Measurements from ENCODE around the gene SGCA. TPM values are rescaled to one million over a fixed set of nuclear protein-coding genes. Genes with fewer than 3 reads are reported as not detected.

The SGCA gene
- total and polyA plus RNA-seq, 2 donors (not counting 3 experiments of a cell fraction or from before 2014, with no cell fraction given): not detected

GRCh38 chr17:50141745-50142110, 24.1 kb upstream of the SGCA start:
- H3K27ac ChIP-seq (ENCODE audit: insufficient read depth, low read depth, low read length): no peak overlapping the region
- no TSS peak for BruUV-seq (replicated peaks)
- no peaks in the 10 kb centered on the region for H3K9me1 ChIP-seq (replicated peaks; ENCODE audit: control insufficient read depth, extremely low read depth, insufficient read depth, low read length)
- ChIA-PET CTCF (interaction anchor here (1.0 to 4.4 kb wide), 5 partner anchors 12 to 56 kb away, joined by 4 to 34 read pairs (median 15); no protein-coding TSS in a partner anchor), POLR2A (no interaction called here)
- H3K79me2 ChIP-seq (ENCODE audit: control insufficient read depth, insufficient read depth, low read length): peaks cover 44% of the 10 kb centered on the region
- intact Hi-C loops (cut with micrococcal nuclease): no loop called here
- H3K4me1 ChIP-seq (ENCODE audit: control insufficient read depth, extremely low read depth, insufficient read depth, low read length): peaks cover 35% of the 10 kb centered on the region
- dilution Hi-C loops (cut with MboI; ENCODE audit: extremely low pct_ligation_motif_present, low sequenced_read_pairs): no loop called here
- H3K36me3 ChIP-seq (ENCODE audit: control insufficient read depth in 2 of 2, extremely low read depth in 1 of 2, insufficient read depth in 2 of 2, low read length in 2 of 2): peaks cover 22 to 63% of the 10 kb centered on the region in 2 experiments
- no peak overlapping the region for H3K4me2 ChIP-seq (ENCODE audit: insufficient read depth, low read length)
- no peaks in the 10 kb centered on the region for H4K20me1 ChIP-seq (replicated peaks; ENCODE audit: control insufficient read depth, extremely low read depth, insufficient read depth, low read length)
- FAIRE-seq (no peak), DNase-seq (ENCODE audit: low read depth, low spot score) (no peak)
- TF ChIP-seq FOS (IDR thresholded peaks at IDR 0.05; ENCODE audit: borderline replicate concordance, insufficient read depth, low read length): no peak
- no peak for TF ChIP-seq JUN (IDR thresholded peaks at IDR 0.05; ENCODE audit: borderline replicate concordance, insufficient read depth, insufficient read length, low read depth)
- TF ChIP-seq POLR2AphosphoS5 (IDR thresholded peaks at IDR 0.05; ENCODE audit: insufficient read depth, low read depth, low read length): no peak
- TF ChIP-seq CTCF (IDR thresholded peaks at IDR 0.05; ENCODE audit: extremely low read depth in 1 of 2, insufficient read depth in 1 of 2, low read depth in 1 of 2, low read length in 2 of 2): no peak
- TF ChIP-seq GATA2 (IDR thresholded peaks at IDR 0.05; ENCODE audit: insufficient read depth, insufficient read length, low read depth, low read length): no peak
- H3K9me3 ChIP-seq (replicated peaks; ENCODE audit: control insufficient read depth, insufficient read depth, low read length): no peaks in the 10 kb centered on the region
- no peaks in the 10 kb centered on the region for H3K27me3 ChIP-seq (ENCODE audit: control insufficient read depth in 2 of 2, insufficient read depth in 2 of 2, low read length in 2 of 2)
- no peak overlapping the region for H3K4me3 ChIP-seq (replicated peaks in 1 of 3; ENCODE audit: insufficient read depth in 1 of 3, low read depth in 1 of 3, low read length in 3 of 3)
- no peak overlapping the region for H3K9ac ChIP-seq (replicated peaks; ENCODE audit: extremely low read depth, insufficient read depth, low read length)
- H2AFZ ChIP-seq (ENCODE audit: low read depth, low read length): no peak overlapping the region

Measured in endothelial cell of umbilical vein (primary cell).